Prostate gland (tissue), 2 donors: ENCODE results near the gene RHOU. TPM values are rescaled to one million over a fixed set of nuclear protein-coding genes. Genes with fewer than 3 reads are reported as not detected.

Source experiments
- DNase-seq: peaks from one replicate; pipeline ENCODE4 v3.0.0-alpha.2; 2019; ENCODE audit warnings: low spot score
- H3K27ac ChIP-seq, 2 donors: fragments of 200-600 bp; sonication (generic); 2 replicates each; pipeline ENCODE4 v1.5.1; 2017 to 2019
- H3K27me3 ChIP-seq: fragments of 200-600 bp; sonication (generic); replicated peaks from 2 replicates; pipeline ENCODE4 v1.5.1; 2019; ENCODE audit not compliant: insufficient read depth
- H3K36me3 ChIP-seq, 2 donors: fragments of 200-600 bp; sonication (generic); 1 replicate in 1 of 2; 2 replicates in 1 of 2; pipeline versions ENCODE4 v1.5.1 to v1.8.1; 2017 to 2019
- H3K4me1 ChIP-seq: fragments of 200-600 bp; sonication (generic); replicated peaks from 2 replicates; pipeline ENCODE4 v1.5.1; 2019
- H3K4me3 ChIP-seq, 2 donors: fragments of 200-600 bp; sonication (generic); 2 replicates each; pipeline ENCODE4 v1.5.1; 2017 to 2019
- H3K9me3 ChIP-seq: fragments of 200-600 bp; sonication (generic); 2 replicates; pipeline ENCODE4 v1.5.1; 2017
- POLR2A ChIP-seq: fragments of 450-650 bp; IDR thresholded peaks from one replicate; pipeline ENCODE4 v1.6.1; 2016; ENCODE audit warnings: antibody characterized with exemption, mild to moderate bottlenecking
- POLR2AphosphoS5 ChIP-seq: sonication (generic); formaldehyde crosslinking; IDR thresholded peaks from one replicate; pipeline ENCODE4 v1.6.1; 2017; ENCODE audit warnings: antibody characterized with exemption
- WGBS: methylation state at CpG from one replicate; pipeline ENCODE4 v1.1.5; 2018; 5-methylcytosine and 5-hydroxymethylcytosine counted together
- intact Hi-C: fragments of 100-400 bp; cut with DNase I; formaldehyde crosslinking; loops from one replicate; pipeline ENCODE4 v1.14.2; 2022
- total RNA-seq, 2 donors: library from RNA; depleted of rRNA; stranded (reverse); fragments of >200 nt; gene quantifications; one replicate each; pipeline ENCODE4 v1.1.0, GENCODE V29; 2016
- TF ChIP-seq, protein P1 (sequence below), 4 experiments: fragments of 200-600 bp in 2 of 4; fragments of 450-650 bp in 2 of 4; sonication (generic) in 2 of 4; IDR thresholded peaks; 1 replicate in 3 of 4; 2 replicates in 1 of 4; pipeline ENCODE4 v1.5.1; 2016 to 2019; ENCODE audit warnings: antibody characterized with exemption in 4 of 4, mild to moderate bottlenecking in 2 of 4, moderate library complexity in 2 of 4

RHOU gene
- total RNA-seq, 2 donors from 2014 or later: 39.6 to 75.9 TPM

DNA sequence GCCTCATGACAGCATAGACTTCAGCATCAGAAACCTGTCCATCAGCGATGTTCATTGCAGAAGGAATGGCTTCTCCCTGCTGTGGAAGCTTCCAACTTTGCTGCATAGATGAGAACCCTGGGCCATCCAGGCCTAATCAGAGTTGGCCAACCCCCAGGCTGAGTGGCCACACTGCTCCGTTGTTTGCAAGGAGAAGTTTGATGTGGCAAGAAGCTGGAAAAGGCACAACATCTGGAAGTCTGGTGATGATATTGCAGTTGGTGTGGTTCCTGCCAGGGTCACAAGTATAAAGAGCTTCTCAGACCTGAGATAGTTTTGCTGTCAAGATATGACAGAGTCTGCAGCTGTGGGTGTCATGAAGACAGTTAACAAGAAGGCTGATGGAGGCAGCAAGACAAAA is 41.2 kb downstream of the RHOU start:
- intact Hi-C loops: no loop called here
- TF ChIP-seq, protein P1, sequence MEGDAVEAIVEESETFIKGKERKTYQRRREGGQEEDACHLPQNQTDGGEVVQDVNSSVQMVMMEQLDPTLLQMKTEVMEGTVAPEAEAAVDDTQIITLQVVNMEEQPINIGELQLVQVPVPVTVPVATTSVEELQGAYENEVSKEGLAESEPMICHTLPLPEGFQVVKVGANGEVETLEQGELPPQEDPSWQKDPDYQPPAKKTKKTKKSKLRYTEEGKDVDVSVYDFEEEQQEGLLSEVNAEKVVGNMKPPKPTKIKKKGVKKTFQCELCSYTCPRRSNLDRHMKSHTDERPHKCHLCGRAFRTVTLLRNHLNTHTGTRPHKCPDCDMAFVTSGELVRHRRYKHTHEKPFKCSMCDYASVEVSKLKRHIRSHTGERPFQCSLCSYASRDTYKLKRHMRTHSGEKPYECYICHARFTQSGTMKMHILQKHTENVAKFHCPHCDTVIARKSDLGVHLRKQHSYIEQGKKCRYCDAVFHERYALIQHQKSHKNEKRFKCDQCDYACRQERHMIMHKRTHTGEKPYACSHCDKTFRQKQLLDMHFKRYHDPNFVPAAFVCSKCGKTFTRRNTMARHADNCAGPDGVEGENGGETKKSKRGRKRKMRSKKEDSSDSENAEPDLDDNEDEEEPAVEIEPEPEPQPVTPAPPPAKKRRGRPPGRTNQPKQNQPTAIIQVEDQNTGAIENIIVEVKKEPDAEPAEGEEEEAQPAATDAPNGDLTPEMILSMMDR (IDR thresholded peaks at IDR 0.05): no peak
- TF ChIP-seq POLR2A (no peak), POLR2AphosphoS5 (no peak)
- H3K27ac ChIP-seq: no peak overlapping the region

DNA sequence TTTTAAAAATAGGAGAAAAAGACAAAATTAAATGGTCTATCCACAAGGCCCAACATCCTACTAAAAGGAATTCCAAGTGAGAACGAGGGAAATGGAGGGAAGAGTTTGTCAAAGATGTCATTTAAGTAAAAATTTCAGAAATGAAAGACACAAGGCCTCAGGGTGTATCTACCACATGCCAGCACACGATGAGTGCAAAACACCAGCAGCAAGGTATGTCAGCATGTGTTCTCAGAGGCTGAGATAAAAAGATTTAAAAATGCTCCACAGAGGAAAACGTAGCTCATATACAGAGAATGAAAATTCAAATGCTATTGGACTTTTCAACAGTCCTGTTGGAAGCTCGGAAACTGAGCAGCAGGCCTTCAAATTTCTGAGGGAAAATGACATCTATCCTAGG is 42.0 kb downstream of the RHOU start:
- WGBS: 59% methylated on average over 4 of the region's 4 CpGs
- TF ChIP-seq POLR2AphosphoS5 (no peak), POLR2A (no peak)
- TF ChIP-seq, protein P1 (IDR thresholded peaks at IDR 0.05): no peak
- intact Hi-C loops: no loop called here

More for the DNA sequence above, 41.2 kb downstream of the RHOU start:
- Histone ChIP-seq H3K4me3 (no peak overlapping the region), H3K4me1 (no peaks in the 10 kb centered on the region), H3K9me3 (no peaks in the 10 kb centered on the region), H3K27me3 (no peaks in the 10 kb centered on the region), H3K36me3 (no peaks in the 10 kb centered on the region)
- 92% methylated on average over 2 of the region's 2 CpGs for WGBS
- DNase-seq: no peak

DNA sequence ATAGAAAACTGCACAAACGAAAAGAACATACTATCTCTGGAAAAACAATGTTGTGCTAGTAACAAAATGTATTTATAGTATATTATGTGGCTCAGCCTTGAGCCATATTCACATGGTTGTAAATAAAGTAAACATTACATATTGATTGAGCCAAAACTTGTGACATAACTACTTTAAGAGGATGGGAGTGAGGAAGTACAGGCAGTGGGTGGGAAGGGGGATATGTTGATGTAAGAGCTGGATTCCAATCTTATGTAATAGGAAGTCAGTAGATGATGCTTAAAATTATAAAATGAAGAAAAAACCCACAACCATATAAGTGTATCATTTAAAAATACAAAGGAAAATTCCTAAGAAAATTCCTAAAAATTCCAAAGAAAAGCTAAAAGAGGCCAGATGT is 42.7 kb downstream of the RHOU start:
- no peak for DNase-seq
- no peaks in the 10 kb centered on the region for H3K27me3 ChIP-seq
- TF ChIP-seq, protein P1 (IDR thresholded peaks at IDR 0.05): no peak
- no peak for TF ChIP-seq POLR2A
- no peak for TF ChIP-seq POLR2AphosphoS5
- no peak overlapping the region for H3K27ac ChIP-seq
- WGBS: 82% methylated on average over 1 of the region's 1 CpG
- intact Hi-C loops: no loop called here
- H3K36me3 ChIP-seq: no peaks in the 10 kb centered on the region
- no peaks in the 10 kb centered on the region for H3K4me1 ChIP-seq
- no peaks in the 10 kb centered on the region for H3K9me3 ChIP-seq
- no peak overlapping the region for H3K4me3 ChIP-seq

More for the DNA sequence above, 42.0 kb downstream of the RHOU start:
- no peaks in the 10 kb centered on the region for H3K27me3 ChIP-seq
- no peaks in the 10 kb centered on the region for H3K9me3 ChIP-seq
- H3K36me3 ChIP-seq: no peaks in the 10 kb centered on the region
- no peak overlapping the region for H3K27ac ChIP-seq
- H3K4me1 ChIP-seq: no peaks in the 10 kb centered on the region
- DNase-seq: no peak
- no peak overlapping the region for H3K4me3 ChIP-seq

DNA sequence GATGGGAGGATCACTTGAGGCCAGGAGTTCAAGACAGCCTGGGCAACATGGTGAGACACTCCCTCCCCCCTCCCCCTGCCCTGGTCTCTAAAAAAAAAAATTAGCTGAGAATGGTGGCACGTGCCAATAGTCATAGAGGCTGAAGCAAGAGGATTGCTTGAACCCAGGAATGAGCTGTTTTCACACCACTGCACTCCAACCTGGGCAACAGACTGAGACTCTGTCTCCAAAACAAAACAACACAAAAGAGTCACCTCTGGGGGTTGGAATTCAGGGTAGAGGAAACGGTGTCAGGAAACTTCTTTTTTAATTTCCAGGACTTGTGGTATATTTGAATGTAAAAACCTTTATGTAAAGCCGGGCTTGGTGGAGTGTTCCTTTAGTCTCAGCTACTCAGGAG is 43.2 kb downstream of the RHOU start:
- intact Hi-C loops: no loop called here

DNA sequence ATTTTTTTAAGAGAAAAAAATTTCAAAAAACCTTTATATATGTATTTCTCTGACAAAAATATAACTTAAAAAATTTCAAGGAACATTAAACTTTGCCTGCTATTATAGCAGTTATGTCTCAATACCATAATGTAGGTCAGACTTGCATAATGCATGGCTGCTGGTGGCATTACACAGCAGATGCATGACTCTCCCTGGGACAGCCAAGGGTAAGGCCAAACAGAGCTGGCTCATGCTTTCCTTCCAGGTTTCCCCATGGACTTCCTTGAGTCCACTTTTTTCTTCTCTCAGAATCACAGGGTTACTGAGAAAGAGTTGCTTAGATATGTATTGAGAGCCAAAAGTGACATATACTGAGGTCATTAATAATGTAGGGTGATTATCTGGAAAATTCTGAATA is 43.7 kb downstream of the RHOU start:
- no peaks in the 10 kb centered on the region for H3K36me3 ChIP-seq
- no peak overlapping the region for H3K27ac ChIP-seq
- H3K27me3 ChIP-seq: no peaks in the 10 kb centered on the region
- H3K4me3 ChIP-seq: no peak overlapping the region
- H3K9me3 ChIP-seq: no peaks in the 10 kb centered on the region
- DNase-seq: no peak
- intact Hi-C loops: no loop called here
- no peaks in the 10 kb centered on the region for H3K4me1 ChIP-seq
- TF ChIP-seq POLR2AphosphoS5 (no peak), POLR2A (no peak)
- TF ChIP-seq, protein P1 (IDR thresholded peaks at IDR 0.05): no peak

More for the DNA sequence above, 43.2 kb downstream of the RHOU start:
- no peak for DNase-seq
- H3K27ac ChIP-seq: no peak overlapping the region
- no peaks in the 10 kb centered on the region for H3K4me1 ChIP-seq
- no peaks in the 10 kb centered on the region for H3K9me3 ChIP-seq
- 85% methylated on average over 3 of the region's 3 CpGs for WGBS
- no peak for TF ChIP-seq POLR2A
- TF ChIP-seq, protein P1 (IDR thresholded peaks at IDR 0.05): no peak
- no peak for TF ChIP-seq POLR2AphosphoS5
- no peaks in the 10 kb centered on the region for H3K36me3 ChIP-seq
- no peaks in the 10 kb centered on the region for H3K27me3 ChIP-seq
- no peak overlapping the region for H3K4me3 ChIP-seq
